K562 (cell line): ENCODE measurements around the gene CFL1. TPM values are rescaled to one million over a fixed set of nuclear protein-coding genes. Genes with fewer than 3 reads are reported as not detected.

Source experiments
- ATAC-seq: fragments of 200-7000 bp; cut with Tn5 transposase; 3 replicates; pipeline ENCODE4 v1.9.1; 2020; ENCODE audit warnings: moderate library complexity
- BruUV-seq: library from RNA; stranded (reverse); fragments of 400-500 nt; replicated peaks from 2 replicates; lab custom pipeline; 2021; lab: Mats Ljungman, UMichigan
- CTCF ChIA-PET: fragments of 300-600 bp; formaldehyde crosslinking; extraction: SDS; loops from one replicate; lab custom pipeline; 2021; ENCODE audit warnings: low intra/inter-chr PET ratio; lab: Yijun Ruan, JAX
- POLR2A ChIA-PET: fragments of 300-600, 350-650 bp; sonication (Branson Sonifier 250); formaldehyde crosslinking; extraction: SDS; loops from one replicate; lab custom pipeline; 2021; ENCODE audit warnings: antibody characterized with exemption, inconsistent platforms; lab: Yijun Ruan, JAX
- DNase-seq, 4 experiments: peaks; one replicate each; pipeline versions ENCODE4 v3.0.0 to v3.0.0-alpha.2; 2011 to 2018; ENCODE audit warnings: low spot score in 3 of 4, mixed read lengths in 3 of 4; ENCODE audit errors: extremely low read depth in 1 of 4
- FAIRE-seq: peaks from 2 replicates; lab custom pipeline; 2011; peaks lifted over from hg19 to GRCh38; lab: Jason Lieb, UNC
- H2AFZ ChIP-seq: 2 replicates; pipeline ENCODE4 v1.6.0; 2011; ENCODE audit warnings: low read depth, low read length, control low read depth, inconsistent platforms
- H3K27ac ChIP-seq: fragments of 200-600 bp; 3 replicates; pipeline ENCODE4 v1.8.0; 2011; ENCODE audit warnings: low read depth, mild to moderate bottlenecking, control low read depth, inconsistent platforms, low read length, moderate library complexity, mixed read lengths; ENCODE audit errors: extremely low read depth
- H3K27me3 ChIP-seq, 2 experiments: fragments of 300-600 bp in 1 of 2; 2 replicates in 1 of 2; 3 replicates in 1 of 2; pipeline versions ENCODE4 v1.6.0 to v1.8.0; 2011; ENCODE audit warnings: inconsistent platforms in 2 of 2, low read length in 2 of 2, mild to moderate bottlenecking in 1 of 2, mixed read lengths in 1 of 2, moderate library complexity in 1 of 2; ENCODE audit not compliant: control insufficient read depth in 2 of 2, insufficient read depth in 2 of 2
- H3K36me3 ChIP-seq: fragments of 300-600 bp; 3 replicates; pipeline ENCODE4 v1.8.0; 2011; ENCODE audit warnings: mild to moderate bottlenecking, low read length, inconsistent platforms; ENCODE audit not compliant: control insufficient read depth, insufficient read depth
- H3K4me1 ChIP-seq, 2 experiments: fragments of 200-600 bp in 1 of 2; replicated peaks in 1 of 2; 2 replicates in 1 of 2; 3 replicates in 1 of 2; pipeline versions ENCODE4 v1.5.1 to v1.8.0; 2011; ENCODE audit warnings: inconsistent platforms in 2 of 2, low read length in 2 of 2, mild to moderate bottlenecking in 1 of 2, mixed read lengths in 1 of 2, moderate library complexity in 1 of 2; ENCODE audit not compliant: control insufficient read depth in 2 of 2, insufficient read depth in 2 of 2
- H3K4me2 ChIP-seq: 2 replicates; pipeline ENCODE4 v1.6.1; 2011; ENCODE audit warnings: low read length, control low read depth, inconsistent platforms, mixed read lengths; ENCODE audit not compliant: insufficient read depth
- H3K4me3 ChIP-seq: fragments of 200-600 bp; sonication (generic), shearing (Covaris generic); 2 replicates; pipeline ENCODE4 v1.5.1; 2016; ENCODE audit warnings: control low read depth, inconsistent platforms
- H3K79me2 ChIP-seq: fragments of 200-600 bp; 3 replicates; pipeline ENCODE4 v1.8.0; 2011; ENCODE audit warnings: low read length, inconsistent platforms; ENCODE audit not compliant: control insufficient read depth, insufficient read depth
- H3K9ac ChIP-seq, 2 experiments: 2 replicates each; pipeline versions ENCODE4 v1.6.0 to v1.6.1; 2011; ENCODE audit warnings: low read depth in 2 of 2, low read length in 2 of 2, control low read depth in 1 of 2, inconsistent platforms in 1 of 2, mild to moderate bottlenecking in 1 of 2, mixed read lengths in 1 of 2; ENCODE audit not compliant: insufficient read depth in 1 of 2
- H3K9me1 ChIP-seq: one replicate; pipeline ENCODE4 v1.6.0; 2011; ENCODE audit warnings: inconsistent platforms, mild to moderate bottlenecking, low read length, moderate library complexity; ENCODE audit not compliant: control insufficient read depth, insufficient read depth
- H3K9me3 ChIP-seq: replicated peaks from 2 replicates; pipeline ENCODE4 v1.5.1; 2011; ENCODE audit warnings: low read depth, low read length, inconsistent platforms; ENCODE audit not compliant: control insufficient read depth, insufficient read depth
- H4K20me1 ChIP-seq: replicated peaks from 2 replicates; pipeline ENCODE4 v1.6.1; 2011; ENCODE audit warnings: low read length, inconsistent platforms, mixed read lengths; ENCODE audit not compliant: control insufficient read depth, insufficient read depth
- CC2D1A ChIP-seq: fragments of 450-650 bp; IDR thresholded peaks from 2 replicates; pipeline ENCODE4 v1.6.1; 2017; ENCODE audit warnings: mild to moderate bottlenecking
- KAT2B ChIP-seq: IDR thresholded peaks from one replicate; pipeline ENCODE4 v1.6.1; 2012; ENCODE audit warnings: low read depth, mild to moderate bottlenecking, control low read depth, inconsistent platforms, low read length, moderate library complexity
- NFIC ChIP-seq: fragments of 450-650 bp; IDR thresholded peaks from 2 replicates; pipeline ENCODE4 v1.6.1; 2017; ENCODE audit warnings: mild to moderate bottlenecking, inconsistent platforms
- NRF1 ChIP-seq, 2 experiments: fragments of 450-650 bp; IDR thresholded peaks in 1 of 2; conservative IDR thresholded peaks in 1 of 2; 2 replicates each; pipeline ENCODE4 v1.6.1; 2014; ENCODE audit warnings: mild to moderate bottlenecking in 2 of 2
- WGBS: fragments of 100-300 bp; shearing (Covaris generic); methylation state at CpG from one replicate; pipeline ENCODE4 v1.1.6; 2016; ENCODE audit warnings: low coverage, mixed read lengths; ENCODE audit not compliant: insufficient coverage; ENCODE audit errors: missing lambda C conversion rate; 5-methylcytosine and 5-hydroxymethylcytosine counted together
- in situ Hi-C: fragments of 300-500 bp; cut with MboI; formaldehyde crosslinking; loops from 4 replicates; pipeline ENCODE4 v1.15.0; 2018; ENCODE audit warnings: inconsistent platforms, mixed read lengths
- intact Hi-C: fragments of 100-400 bp; cut with micrococcal nuclease; formaldehyde crosslinking; loops from 2 replicates; pipeline ENCODE4 v1.14.2; 2022
- polyA plus RNA-seq, 8 experiments: library from polyadenylated mRNA; depleted of rRNA in 4 of 8; stranded (reverse) in 5 of 8; unstranded in 3 of 8; fragments of >200 nt; fragmentation: Nextera tagmentation in 2 of 8; fragmentation: Illumina TruSeq in 1 of 8; extraction: Ambion mirVana in 2 of 8; extraction: Trizol in 1 of 8; gene quantifications; 2 replicates each; pipeline versions ENCODE4 v1.2.1 to v1.2.3, GENCODE V29; 2011 to 2014; ENCODE audit warnings: inconsistent platforms in 1 of 8, missing spikeins in 1 of 8
- total RNA-seq, 7 experiments: library from RNA; depleted of rRNA in 6 of 7; stranded (reverse); fragments of >200 nt in 6 of 7; fragmentation: Illumina TruSeq in 2 of 7; extraction: Trizol in 2 of 7; gene quantifications; 2 replicates each; pipeline versions ENCODE4 v1.2.1 to v1.2.3, GENCODE V29; 2011 to 2021; ENCODE audit warnings: low replicate concordance in 1 of 7
- TF ChIP-seq, protein P1 (sequence below): sonication (generic); formaldehyde crosslinking; IDR thresholded peaks from 2 replicates; pipeline ENCODE4 v1.8.1; 2023; ENCODE audit warnings: mild to moderate bottlenecking, missing genetic modification reagents
- TF ChIP-seq, protein P2 (sequence below): sonication (generic); formaldehyde crosslinking; IDR thresholded peaks from 2 replicates; pipeline ENCODE4 v1.8.0; 2022; ENCODE audit warnings: mild to moderate bottlenecking, missing genetic modification reagents

CFL1 gene
- total and polyA plus RNA-seq, 9 of the 15 experiments (the other 6 are each of a cell fraction or from before 2014, with no cell fraction given), result 105 to 1,101 (median 859) TPM

DNA sequence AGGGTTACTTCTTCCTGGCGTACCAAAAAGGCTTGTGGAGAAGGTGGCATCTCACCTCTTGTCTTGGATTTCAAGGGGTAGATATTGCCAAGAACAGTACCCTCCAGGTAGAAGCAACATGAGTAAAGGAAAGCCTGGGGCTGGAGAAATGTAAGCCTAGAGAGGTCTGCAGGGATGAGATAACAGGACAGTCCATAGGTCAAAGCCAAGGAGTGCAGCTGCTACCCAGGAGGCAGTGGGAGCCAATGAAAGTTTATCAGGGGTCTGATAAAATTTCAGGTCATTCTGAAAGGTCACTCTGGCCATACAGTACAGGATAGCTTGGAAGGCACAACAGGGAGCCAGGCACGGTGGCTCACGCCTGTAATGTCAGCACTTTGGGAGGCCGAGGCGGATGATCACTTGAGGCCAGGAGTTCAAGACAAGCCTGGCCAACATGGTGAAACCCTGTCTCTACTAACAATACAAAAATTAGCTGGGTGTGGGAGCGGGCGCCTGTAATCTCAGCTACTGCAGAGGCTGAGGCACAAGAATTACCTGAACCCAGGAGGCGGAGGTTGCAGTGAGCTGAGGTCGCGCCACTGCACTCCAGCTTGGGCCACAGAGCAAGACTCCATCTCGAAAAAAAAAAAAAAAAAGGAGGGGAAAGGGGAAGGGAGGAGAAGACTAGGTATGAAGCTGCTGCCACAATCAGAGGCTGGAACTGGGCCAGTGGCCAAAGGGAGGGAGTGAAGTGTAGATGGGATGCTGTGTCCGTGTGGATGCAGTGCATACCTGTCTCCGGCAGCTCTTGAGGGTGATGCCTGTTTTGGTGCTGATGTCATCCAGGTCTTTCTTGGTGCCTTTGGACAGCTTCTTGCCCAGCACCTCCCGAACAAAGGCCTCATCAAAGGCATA, 29.1 kb upstream of the CFL1 start:
- no peak for DNase-seq
- CTCF ChIA-PET, result interaction anchor here (1.1 to 3.3 kb wide), 3 partner anchors 25 to 176 kb away, joined by 3 to 40 read pairs (median 12); partner anchors contain the start of gene KAT5
- H4K20me1 ChIP-seq, result peaks cover 3% of the 10 kb centered on the region; the same call in 1 of the 2 replicates
- peak overlapping the region; percentile 69 for H3K4me3 ChIP-seq
- POLR2A ChIA-PET, result interaction anchor here (0.6 to 14.4 kb wide), 13 partner anchors 13 to 220 kb away, joined by 3 to 147 read pairs (median 5); partner anchors contain the start of genes CFL1, FOSL1, MUS81 and RNASEH2C
- in situ Hi-C loops (no loop called here), intact Hi-C loops (loop anchor here (5.0 kb wide), 2 partner anchors 105 to 175 kb away; partner anchors contain the start of genes AP5B1 and KAT5)
- no peak for ATAC-seq
- no TSS peak for BruUV-seq
- H3K9me3 ChIP-seq, result no peaks in the 10 kb centered on the region
- H3K36me3 ChIP-seq, result peaks cover 53% of the 10 kb centered on the region
- H3K4me1 ChIP-seq, result peaks cover 17 to 61% of the 10 kb centered on the region in 2 experiments
- peak overlapping the region; percentile 71; the same call in 2 of the 3 replicates for H3K27ac ChIP-seq
- TF ChIP-seq KAT2B (no peak), CC2D1A (no peak), NFIC (peak; percentile 36), NRF1 (conservative IDR thresholded peaks at IDR 0.05 in 1 of 2, IDR thresholded peaks at IDR 0.05 in 1 of 2) (no peak)
- TF ChIP-seq, protein P1, sequence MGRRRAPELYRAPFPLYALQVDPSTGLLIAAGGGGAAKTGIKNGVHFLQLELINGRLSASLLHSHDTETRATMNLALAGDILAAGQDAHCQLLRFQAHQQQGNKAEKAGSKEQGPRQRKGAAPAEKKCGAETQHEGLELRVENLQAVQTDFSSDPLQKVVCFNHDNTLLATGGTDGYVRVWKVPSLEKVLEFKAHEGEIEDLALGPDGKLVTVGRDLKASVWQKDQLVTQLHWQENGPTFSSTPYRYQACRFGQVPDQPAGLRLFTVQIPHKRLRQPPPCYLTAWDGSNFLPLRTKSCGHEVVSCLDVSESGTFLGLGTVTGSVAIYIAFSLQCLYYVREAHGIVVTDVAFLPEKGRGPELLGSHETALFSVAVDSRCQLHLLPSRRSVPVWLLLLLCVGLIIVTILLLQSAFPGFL, result no peak
- TF ChIP-seq, protein P2, sequence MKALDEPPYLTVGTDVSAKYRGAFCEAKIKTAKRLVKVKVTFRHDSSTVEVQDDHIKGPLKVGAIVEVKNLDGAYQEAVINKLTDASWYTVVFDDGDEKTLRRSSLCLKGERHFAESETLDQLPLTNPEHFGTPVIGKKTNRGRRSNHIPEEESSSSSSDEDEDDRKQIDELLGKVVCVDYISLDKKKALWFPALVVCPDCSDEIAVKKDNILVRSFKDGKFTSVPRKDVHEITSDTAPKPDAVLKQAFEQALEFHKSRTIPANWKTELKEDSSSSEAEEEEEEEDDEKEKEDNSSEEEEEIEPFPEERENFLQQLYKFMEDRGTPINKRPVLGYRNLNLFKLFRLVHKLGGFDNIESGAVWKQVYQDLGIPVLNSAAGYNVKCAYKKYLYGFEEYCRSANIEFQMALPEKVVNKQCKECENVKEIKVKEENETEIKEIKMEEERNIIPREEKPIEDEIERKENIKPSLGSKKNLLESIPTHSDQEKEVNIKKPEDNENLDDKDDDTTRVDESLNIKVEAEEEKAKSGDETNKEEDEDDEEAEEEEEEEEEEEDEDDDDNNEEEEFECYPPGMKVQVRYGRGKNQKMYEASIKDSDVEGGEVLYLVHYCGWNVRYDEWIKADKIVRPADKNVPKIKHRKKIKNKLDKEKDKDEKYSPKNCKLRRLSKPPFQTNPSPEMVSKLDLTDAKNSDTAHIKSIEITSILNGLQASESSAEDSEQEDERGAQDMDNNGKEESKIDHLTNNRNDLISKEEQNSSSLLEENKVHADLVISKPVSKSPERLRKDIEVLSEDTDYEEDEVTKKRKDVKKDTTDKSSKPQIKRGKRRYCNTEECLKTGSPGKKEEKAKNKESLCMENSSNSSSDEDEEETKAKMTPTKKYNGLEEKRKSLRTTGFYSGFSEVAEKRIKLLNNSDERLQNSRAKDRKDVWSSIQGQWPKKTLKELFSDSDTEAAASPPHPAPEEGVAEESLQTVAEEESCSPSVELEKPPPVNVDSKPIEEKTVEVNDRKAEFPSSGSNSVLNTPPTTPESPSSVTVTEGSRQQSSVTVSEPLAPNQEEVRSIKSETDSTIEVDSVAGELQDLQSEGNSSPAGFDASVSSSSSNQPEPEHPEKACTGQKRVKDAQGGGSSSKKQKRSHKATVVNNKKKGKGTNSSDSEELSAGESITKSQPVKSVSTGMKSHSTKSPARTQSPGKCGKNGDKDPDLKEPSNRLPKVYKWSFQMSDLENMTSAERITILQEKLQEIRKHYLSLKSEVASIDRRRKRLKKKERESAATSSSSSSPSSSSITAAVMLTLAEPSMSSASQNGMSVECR (CRISPR knock-in tag), result 0 out of 2 replicates have a peak, but pooled peaks have one; percentile 1
- peak overlapping the region; percentile 58 to 96 for H3K9ac ChIP-seq
- WGBS, result 73% methylated on average over 13 of the region's 14 CpGs
- H3K4me2 ChIP-seq, result peak overlapping the region; percentile 90
- H3K79me2 ChIP-seq, result peaks cover 34% of the 10 kb centered on the region
- no peak for FAIRE-seq
- H2AFZ ChIP-seq, result no peak overlapping the region
- no peaks in the 10 kb centered on the region for H3K9me1 ChIP-seq
- no peaks in the 10 kb centered on the region for H3K27me3 ChIP-seq
